ENCODE measurements around the gene ATP13A4.

The ATP13A4 gene

GRCh38 chr3:193590088-193590856 is 35.6 kb upstream of the ATP13A4 start:
- TF ChIP-seq GLIS3 (CRISPR knock-in tag; IDR thresholded peaks at IDR 0.05) (no peak), ZNF70 (CRISPR knock-in tag; IDR thresholded peaks at IDR 0.05) (no peak)
- no peak for ATAC-seq

GRCh38 chr3:193589616-193590015 is 34.9 kb upstream of the ATP13A4 start:
- no peak for ATAC-seq
- TF ChIP-seq ZNF565 (CRISPR knock-in tag; conservative IDR thresholded peaks at IDR 0.05; ENCODE audit: low read depth) (no peak), SNAI2 (CRISPR knock-in tag; IDR thresholded peaks at IDR 0.05) (no peak), RARB (CRISPR knock-in tag; IDR thresholded peaks at IDR 0.05) (no peak), ZNF70 (CRISPR knock-in tag; IDR thresholded peaks at IDR 0.05) (no peak), ZC3H10 (CRISPR knock-in tag; IDR thresholded peaks at IDR 0.05) (no peak), PPARA (CRISPR knock-in tag; IDR thresholded peaks at IDR 0.05; ENCODE audit: borderline replicate concordance) (no peak), TSHZ2 (CRISPR knock-in tag; IDR thresholded peaks at IDR 0.05) (no peak), ARNTL (CRISPR knock-in tag; IDR thresholded peaks at IDR 0.05; ENCODE audit: borderline replicate concordance, low read depth) (no peak), CSRNP3 (CRISPR knock-in tag; IDR thresholded peaks at IDR 0.05) (no peak), ESRRG (CRISPR knock-in tag; IDR thresholded peaks at IDR 0.05) (no peak), ZFP3 (CRISPR knock-in tag; IDR thresholded peaks at IDR 0.05) (no peak), ZFP30 (CRISPR knock-in tag; IDR thresholded peaks at IDR 0.05) (no peak), CSDC2 (CRISPR knock-in tag; IDR thresholded peaks at IDR 0.05) (no peak), BACH2 (CRISPR knock-in tag; IDR thresholded peaks at IDR 0.05; ENCODE audit: borderline replicate concordance) (no peak)

- TF ChIP-seq PPARA (CRISPR knock-in tag; IDR thresholded peaks at IDR 0.05; ENCODE audit: borderline replicate concordance) (no peak), TCF4 (CRISPR knock-in tag; IDR thresholded peaks at IDR 0.05; ENCODE audit: borderline replicate concordance) (no peak), GLIS3 (CRISPR knock-in tag; IDR thresholded peaks at IDR 0.05) (no peak), TOX (CRISPR knock-in tag; IDR thresholded peaks at IDR 0.05; ENCODE audit: borderline replicate concordance) (no peak), ESRRG (CRISPR knock-in tag; IDR thresholded peaks at IDR 0.05) (no peak), CREB5 (CRISPR knock-in tag; IDR thresholded peaks at IDR 0.05; ENCODE audit: low read depth) (no peak), TSHZ2 (CRISPR knock-in tag; IDR thresholded peaks at IDR 0.05) (no peak), RARB (CRISPR knock-in tag; IDR thresholded peaks at IDR 0.05) (no peak)
- no peak for ATAC-seq
These were observed 34.4 kb upstream of the ATP13A4 start for GRCh38 chr3:193589129-193589528.

GRCh38 chr3:193586526-193586925 is 31.8 kb upstream of the ATP13A4 start:
- ATAC-seq = no peak
- TF ChIP-seq ZNF8 (CRISPR knock-in tag; IDR thresholded peaks at IDR 0.05) = no peak
- TF ChIP-seq ISL1 (CRISPR knock-in tag; IDR thresholded peaks at IDR 0.05) = no peak
